Esophagus (tissue), 2 donors: ENCODE results near the gene ZC4H2. TPM values are rescaled to one million over a fixed set of nuclear protein-coding genes. Genes with fewer than 3 reads are reported as not detected.
"Not testable (repeated sequence)": the region's sequence is repeated elsewhere in the genome, so short reads cannot be mapped to it uniquely, and the experiment has no call there.

Source experiments
- H3K27ac ChIP-seq, 2 donors: one replicate each; pipeline ENCODE4 v1.5.1; 2013; ENCODE audit warnings: low read depth in 2 of 2, mild to moderate bottlenecking in 2 of 2, inconsistent platforms in 1 of 2, low read length in 1 of 2, moderate library complexity in 1 of 2
- H3K27me3 ChIP-seq, 2 donors: one replicate each; pipeline ENCODE4 v1.6.1; 2013; ENCODE audit warnings: low read length in 2 of 2, control low read depth in 1 of 2, mild to moderate bottlenecking in 1 of 2; ENCODE audit not compliant: insufficient read depth in 2 of 2, control insufficient read depth in 1 of 2
- H3K36me3 ChIP-seq, 2 donors: one replicate each; pipeline ENCODE4 v1.6.1; 2013; ENCODE audit warnings: low read length in 1 of 2; ENCODE audit not compliant: control insufficient read depth in 2 of 2, insufficient read depth in 2 of 2
- H3K4me1 ChIP-seq, 2 donors: one replicate each; pipeline ENCODE4 v1.6.1; 2013; ENCODE audit warnings: low read length in 1 of 2; ENCODE audit not compliant: control insufficient read depth in 2 of 2, insufficient read depth in 2 of 2
- H3K4me3 ChIP-seq, 2 donors: one replicate each; pipeline ENCODE4 v1.5.1; 2013; ENCODE audit warnings: low read length in 2 of 2, mild to moderate bottlenecking in 2 of 2, low read depth in 1 of 2, moderate library complexity in 1 of 2
- H3K9me3 ChIP-seq, 2 donors: one replicate each; pipeline ENCODE4 v1.6.1; 2013; ENCODE audit warnings: mild to moderate bottlenecking in 2 of 2, low read depth in 1 of 2, low read length in 1 of 2, moderate library complexity in 1 of 2; ENCODE audit not compliant: control insufficient read depth in 2 of 2, insufficient read depth in 1 of 2
- WGBS, 2 donors: extraction: QIAGEN DNeasy Blood & Tissue Kit; methylation state at CpG; one replicate each; pipeline ENCODE4 v1.1.7; 2013; 5-methylcytosine and 5-hydroxymethylcytosine counted together
- polyA plus RNA-seq, 2 donors: library from polyadenylated mRNA; stranded (reverse); fragments of 200-250 nt; gene quantifications; one replicate each; pipeline ENCODE4 v1.2.3, GENCODE V29; 2013
- donor health status: healthy with polysubstance abuse.
- donor health status: Bipolar disorder and iron deficiency.

Gene ZC4H2
- polyA plus RNA-seq, 2 donors, result 1.7 to 2.8 TPM

DNA sequence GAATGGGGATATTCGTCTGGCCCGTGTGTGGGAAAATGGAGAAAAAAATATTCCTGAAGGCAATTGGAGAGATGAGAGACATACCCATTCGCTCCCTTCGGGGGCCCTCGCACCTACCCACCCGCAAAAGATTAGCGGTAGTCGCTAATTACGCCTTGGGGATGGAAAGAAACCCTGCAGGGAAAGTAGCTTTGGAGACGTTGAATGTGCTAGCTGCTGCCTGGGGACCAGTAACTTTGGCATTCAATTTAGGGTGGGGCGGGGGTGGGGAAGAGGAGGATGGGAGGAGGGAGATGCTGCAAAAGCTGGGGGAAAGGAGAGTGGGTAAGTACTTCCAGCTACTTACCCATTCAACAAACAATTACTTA, 407 bp upstream of the ZC4H2 start:
- no peaks in the 10 kb centered on the region for H3K9me3 ChIP-seq
- no peaks in the 10 kb centered on the region for H3K36me3 ChIP-seq
- H3K4me1 ChIP-seq, result peaks cover 0 to 2% of the 10 kb centered on the region in 2 donors
- 6 to 26% methylated on average over 11 of the region's 11 CpGs for WGBS, 2 donors
- peak overlapping the region; percentile 24 to 61 for H3K4me3 ChIP-seq
- H3K27ac ChIP-seq, result no peak overlapping the region
- H3K27me3 ChIP-seq, result no peaks in the 10 kb centered on the region

DNA sequence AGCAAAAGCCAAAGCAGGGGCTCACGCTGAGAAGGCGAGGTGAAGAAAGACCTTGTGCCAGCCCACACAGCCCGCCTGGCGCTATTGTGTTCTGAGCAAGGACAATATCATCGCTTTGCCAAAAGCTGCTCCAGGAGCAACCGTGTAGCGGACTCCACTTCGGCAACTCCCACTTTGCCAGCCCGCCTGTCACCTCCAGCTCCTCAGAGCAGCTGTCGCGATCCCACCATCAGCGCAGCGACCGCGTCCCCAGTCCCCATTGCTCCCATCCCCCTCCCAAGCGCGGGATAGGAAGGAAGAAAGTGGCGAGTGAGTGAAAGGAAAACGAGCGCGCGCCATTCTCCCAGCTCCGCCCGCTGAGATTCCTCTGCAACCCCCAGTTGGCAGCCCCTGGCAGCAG, 759 bp downstream of the ZC4H2 start:
- H3K4me1 ChIP-seq, result peaks cover 0 to 2% of the 10 kb centered on the region in 2 donors
- H3K27me3 ChIP-seq, result no peaks in the 10 kb centered on the region
- H3K9me3 ChIP-seq, result no peaks in the 10 kb centered on the region
- H3K4me3 ChIP-seq, result peak overlapping the region; percentile 61 to 66
- 0 to 24% methylated on average over 24 of the region's 24 CpGs for WGBS, 2 donors
- H3K36me3 ChIP-seq, result no peaks in the 10 kb centered on the region
- H3K27ac ChIP-seq, result no peak overlapping the region

DNA sequence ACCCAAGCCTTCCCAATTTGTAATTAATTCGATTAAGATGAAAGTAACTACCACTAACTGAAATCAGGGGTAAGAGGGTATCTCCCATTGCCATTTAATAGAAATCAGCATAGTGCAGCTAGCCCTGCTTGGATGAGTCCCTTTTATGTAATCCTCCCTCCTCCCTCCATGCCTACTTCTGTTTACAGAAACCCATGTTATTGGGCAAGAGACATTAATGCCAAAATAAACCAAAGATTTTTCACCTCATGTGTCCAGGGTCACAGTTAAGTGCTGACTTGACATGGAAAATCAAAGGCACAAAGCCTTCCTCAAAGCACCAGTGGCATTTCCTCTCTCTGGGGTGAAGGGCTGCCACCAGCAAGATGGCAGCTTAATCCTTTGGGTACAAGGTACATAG, 50.8 kb downstream of the ZC4H2 start:
- 77 to 94% methylated on average over 1 of the region's 1 CpG for WGBS, 2 donors
- no peaks in the 10 kb centered on the region for H3K9me3 ChIP-seq
- no peaks in the 10 kb centered on the region for H3K4me1 ChIP-seq
- H3K36me3 ChIP-seq, result no peaks in the 10 kb centered on the region
- H3K4me3 ChIP-seq, result no peak overlapping the region
- no peak overlapping the region for H3K27ac ChIP-seq
- no peaks in the 10 kb centered on the region for H3K27me3 ChIP-seq

DNA sequence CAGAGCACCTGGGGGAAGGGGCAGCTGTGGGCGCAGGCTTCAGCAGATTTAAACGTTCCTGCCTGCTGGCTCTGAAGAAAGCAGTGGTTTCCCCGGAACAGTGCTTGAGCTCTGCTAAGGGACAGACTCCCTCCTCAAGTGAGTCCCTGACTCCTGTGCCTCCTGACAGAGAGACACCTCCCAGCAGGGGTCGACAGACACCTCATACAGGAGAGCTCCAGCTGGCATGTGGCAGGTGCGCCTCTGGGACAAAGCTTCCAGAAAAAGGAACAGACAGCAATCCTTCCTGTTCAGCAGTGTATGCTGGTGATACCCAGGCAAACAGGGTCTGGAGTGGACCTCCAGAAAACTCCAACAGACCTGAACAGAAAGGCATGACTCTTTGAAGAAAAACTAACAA, 68.1 kb downstream of the ZC4H2 start:
- no peaks in the 10 kb centered on the region for H3K36me3 ChIP-seq
- H3K27ac ChIP-seq, result no peak overlapping the region
- no peaks in the 10 kb centered on the region for H3K27me3 ChIP-seq
- WGBS, 2 donors, result 80 to 92% methylated on average over 5 of the region's 5 CpGs
- no peaks in the 10 kb centered on the region for H3K4me1 ChIP-seq
- H3K4me3 ChIP-seq, result no peak overlapping the region
- H3K9me3 ChIP-seq, result no peaks in the 10 kb centered on the region

DNA sequence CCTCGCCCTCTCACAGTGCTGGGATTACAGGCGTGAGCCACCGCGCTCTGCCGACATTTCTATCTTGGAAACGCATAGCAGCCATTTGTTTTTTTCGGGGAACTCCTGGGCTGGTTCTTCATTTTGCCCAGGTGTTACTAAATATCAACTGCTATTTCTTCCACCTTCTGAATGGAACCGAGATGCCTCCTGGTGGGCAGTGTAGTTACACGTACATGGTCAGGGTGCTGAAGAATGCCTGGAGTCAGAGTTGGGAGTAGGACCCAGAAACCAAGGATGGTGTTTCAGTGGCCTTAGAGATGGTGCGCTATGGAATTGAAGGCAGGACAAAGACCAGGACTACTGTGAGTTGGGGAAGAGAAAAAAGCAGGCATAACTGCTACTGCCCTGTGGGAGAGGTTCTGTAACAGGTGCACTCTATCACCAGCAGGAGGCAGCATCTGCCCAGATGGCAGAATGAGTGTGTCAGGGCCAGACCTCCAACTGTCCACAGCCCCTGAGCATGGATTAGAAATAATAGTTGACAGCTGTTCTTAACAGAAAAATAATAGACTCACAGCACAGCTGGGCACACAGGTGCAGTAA, 81.7 kb downstream of the ZC4H2 start:
- Histone ChIP-seq H3K4me3 (no peak overlapping the region), H3K27me3 (no peaks in the 10 kb centered on the region), H3K27ac (no peak overlapping the region), H3K36me3 (no peaks in the 10 kb centered on the region), H3K4me1 (no peaks in the 10 kb centered on the region), H3K9me3 (no peaks in the 10 kb centered on the region)
- 72 to 85% methylated on average over 10 of the region's 10 CpGs for WGBS, 2 donors

DNA sequence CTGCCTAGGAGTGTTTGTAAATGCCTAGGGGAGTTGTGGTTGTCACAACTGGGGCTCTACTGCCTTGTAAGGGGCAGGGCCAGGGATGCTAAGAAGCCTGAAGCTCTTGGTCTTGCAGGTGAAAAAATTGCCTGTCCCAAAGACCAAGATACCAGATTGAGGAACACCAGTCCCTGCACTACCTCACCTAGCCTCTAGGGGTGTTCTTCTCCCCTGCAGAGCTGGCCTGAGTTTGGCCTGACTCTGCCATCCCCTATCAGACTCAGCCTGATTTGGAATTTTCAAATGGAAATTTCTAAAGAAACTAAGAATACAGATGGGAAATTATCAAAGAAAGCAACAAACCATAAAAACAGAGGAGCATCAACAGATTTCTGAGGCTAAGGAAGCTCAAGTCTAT, 90.4 kb downstream of the ZC4H2 start:
- H3K4me1 ChIP-seq, result no peaks in the 10 kb centered on the region
- H3K27ac ChIP-seq, result no peak overlapping the region
- no peak overlapping the region for H3K4me3 ChIP-seq
- no peaks in the 10 kb centered on the region for H3K27me3 ChIP-seq
- no peaks in the 10 kb centered on the region for H3K36me3 ChIP-seq
- H3K9me3 ChIP-seq, result no peaks in the 10 kb centered on the region

DNA sequence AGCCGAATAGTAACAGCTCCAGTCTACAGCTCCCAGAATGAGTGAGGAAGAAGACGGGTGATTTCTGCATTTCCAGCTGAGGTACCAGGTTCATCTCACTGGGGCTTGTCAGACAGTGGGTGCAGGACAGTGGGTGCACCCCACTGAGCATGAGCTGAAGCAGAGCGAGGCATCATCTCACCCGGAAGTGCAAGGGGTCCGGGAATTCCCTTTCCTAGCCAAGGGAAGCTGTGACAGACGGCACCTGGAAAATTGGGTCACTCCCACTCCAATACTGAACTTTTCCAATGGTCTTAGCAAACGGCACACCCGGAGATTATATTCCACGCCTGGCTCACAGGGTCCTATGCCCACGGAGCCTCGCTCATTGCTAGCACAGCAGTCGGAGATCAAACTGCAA, 97.5 kb downstream of the ZC4H2 start:
- not testable (repeated sequence) for H3K4me1 ChIP-seq, H3K4me3 ChIP-seq, H3K27ac ChIP-seq, H3K9me3 ChIP-seq, H3K36me3 ChIP-seq, H3K27me3 ChIP-seq
- WGBS, 2 donors, result 89 to 95% methylated on average over 12 of the region's 12 CpGs

DNA sequence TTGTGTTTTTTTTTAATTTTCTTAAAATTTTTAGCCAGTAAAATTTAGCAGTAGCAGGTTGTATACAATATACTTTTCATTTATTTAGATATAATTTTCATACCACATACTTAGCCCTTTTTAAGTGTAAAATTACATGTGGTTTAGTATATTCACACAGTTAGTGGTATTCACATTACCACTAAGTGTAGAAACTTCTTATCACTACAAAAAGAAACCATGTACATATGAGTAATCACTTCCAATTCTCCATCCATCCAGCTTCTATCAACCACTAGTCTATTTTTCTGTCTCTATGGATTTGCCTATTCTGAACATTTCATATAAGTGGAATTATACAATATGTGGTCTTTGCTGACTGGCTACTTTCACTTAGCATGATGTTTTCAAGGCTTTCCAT, 109.0 kb downstream of the ZC4H2 start:
- Histone ChIP-seq H3K9me3 (no peaks in the 10 kb centered on the region), H3K4me1 (no peaks in the 10 kb centered on the region), H3K27ac (no peak overlapping the region), H3K27me3 (no peaks in the 10 kb centered on the region), H3K4me3 (no peak overlapping the region), H3K36me3 (no peaks in the 10 kb centered on the region)

Other genes with a start within 250 kb of the ZC4H2 start
- under 1 TPM; 0.11 to 0.14 TPM for gene ZC3H12B, start 58.4 kb upstream of the ZC4H2 start, polyA plus RNA-seq